Stimulated activated CD8-positive, alpha-beta memory T cell treated with anti-CD3 and anti-CD28 coated beads, Interleukin-12 subunit alpha, Interleukin-12 subunit beta, amount 100 ng/mL, for 24 hours (primary cell): ENCODE results near the gene CTNNBL1.
"Not testable (repeated sequence)": the region's sequence is repeated elsewhere in the genome, so short reads cannot be mapped to it uniquely, and the experiment has no call there.

Source experiments
- DNase-seq: peaks from one replicate; pipeline ENCODE4 v3.0.0-alpha.2; 2020; ENCODE audit errors: extremely low read depth

CTNNBL1 gene

DNA sequence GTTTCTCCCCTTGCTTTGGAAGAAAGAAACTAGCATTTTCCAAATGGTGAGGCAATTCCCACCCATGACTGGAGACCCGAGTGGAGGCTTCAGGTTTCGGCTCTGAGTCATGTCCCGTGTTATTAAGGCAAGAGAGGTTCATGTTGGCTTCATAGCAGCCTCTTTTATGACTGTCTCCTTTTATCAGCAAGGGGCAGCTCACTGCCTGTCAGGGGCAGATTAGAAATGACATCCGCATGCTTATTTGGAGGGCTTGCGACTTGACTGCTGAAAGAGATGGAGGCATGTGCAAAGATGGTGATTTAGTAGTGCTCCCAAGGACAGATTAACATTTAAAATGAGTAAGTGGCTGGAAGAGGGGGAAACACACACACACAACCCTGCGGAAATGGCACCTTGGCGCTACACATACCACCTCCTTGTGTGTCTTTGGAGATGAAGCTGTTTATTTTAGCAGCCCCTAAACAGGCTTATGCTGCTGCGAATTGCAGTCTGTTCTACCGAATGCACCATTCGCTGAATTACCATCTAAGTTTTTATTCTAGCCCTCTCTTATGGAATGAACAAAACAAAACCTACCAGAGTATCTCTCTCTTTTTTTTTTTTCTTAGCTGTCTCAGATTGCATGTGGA is 157.0 kb downstream of the CTNNBL1 start:
- no peak for DNase-seq

DNA sequence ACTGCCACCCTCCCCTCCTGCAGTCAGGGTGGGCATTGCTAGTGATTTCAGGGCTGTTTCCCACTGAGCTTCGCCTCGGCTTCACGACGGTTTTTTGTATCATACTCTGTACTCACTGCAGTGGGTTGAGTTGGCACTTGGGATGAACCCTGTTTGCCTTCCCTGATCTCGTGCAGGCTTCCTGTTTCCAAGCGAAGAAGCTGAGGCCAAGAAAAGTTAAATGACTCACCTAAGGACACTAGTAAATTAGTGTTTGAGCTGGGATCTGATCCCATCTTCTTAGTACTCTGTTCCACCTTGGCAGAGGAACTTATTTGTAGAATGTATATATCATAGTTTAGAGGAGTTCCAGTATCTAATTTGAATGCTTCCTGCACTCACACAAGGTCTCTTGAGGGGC is 158.8 kb downstream of the CTNNBL1 start:
- DNase-seq: no peak

DNA sequence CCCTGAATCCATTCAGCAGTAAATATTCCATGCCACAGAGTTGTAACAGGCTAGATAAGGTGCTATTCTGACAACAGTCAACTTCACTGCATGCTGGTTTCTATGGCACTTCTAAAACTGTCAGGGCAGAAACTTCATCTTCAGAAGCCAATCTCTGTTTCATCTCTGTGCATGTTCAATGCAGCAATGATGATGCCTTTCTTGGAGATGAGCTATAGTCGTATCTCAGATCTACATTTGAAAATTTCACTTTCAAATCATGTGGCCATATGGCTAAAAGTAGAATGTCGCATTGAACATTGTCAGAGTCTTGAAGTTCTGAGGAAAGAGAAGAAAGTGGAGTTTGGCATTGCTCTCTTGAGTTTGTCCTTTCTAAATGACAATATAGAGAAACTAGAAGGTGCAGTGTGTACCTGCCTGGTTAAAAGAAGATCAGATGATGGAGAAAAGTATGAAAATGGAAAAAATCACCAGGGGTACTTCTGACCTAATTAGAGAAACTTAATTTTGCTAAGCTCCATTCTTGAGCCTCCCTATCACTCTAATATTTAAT is 160.1 kb downstream of the CTNNBL1 start:
- DNase-seq: no peak

DNA sequence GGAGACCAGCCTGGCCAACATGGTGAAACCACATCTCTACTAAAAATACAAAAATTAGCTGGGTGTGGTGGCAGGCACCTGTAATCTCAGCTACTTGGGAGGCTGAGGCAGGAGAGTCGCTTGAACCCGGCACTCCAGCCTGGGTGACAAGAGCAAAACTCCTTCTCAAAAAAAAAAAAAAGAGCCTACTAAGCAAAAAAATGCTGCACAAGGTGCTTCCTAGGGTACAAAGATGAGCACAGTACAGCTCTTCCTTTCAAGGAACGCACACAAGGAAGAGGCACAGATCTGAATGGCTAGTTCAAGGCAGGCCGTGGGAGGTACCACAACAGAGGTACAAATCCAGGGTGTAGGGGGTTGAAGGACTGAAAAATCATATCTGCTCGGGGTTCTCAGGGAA is 162.2 kb downstream of the CTNNBL1 start:
- DNase-seq: not testable (repeated sequence)

DNA sequence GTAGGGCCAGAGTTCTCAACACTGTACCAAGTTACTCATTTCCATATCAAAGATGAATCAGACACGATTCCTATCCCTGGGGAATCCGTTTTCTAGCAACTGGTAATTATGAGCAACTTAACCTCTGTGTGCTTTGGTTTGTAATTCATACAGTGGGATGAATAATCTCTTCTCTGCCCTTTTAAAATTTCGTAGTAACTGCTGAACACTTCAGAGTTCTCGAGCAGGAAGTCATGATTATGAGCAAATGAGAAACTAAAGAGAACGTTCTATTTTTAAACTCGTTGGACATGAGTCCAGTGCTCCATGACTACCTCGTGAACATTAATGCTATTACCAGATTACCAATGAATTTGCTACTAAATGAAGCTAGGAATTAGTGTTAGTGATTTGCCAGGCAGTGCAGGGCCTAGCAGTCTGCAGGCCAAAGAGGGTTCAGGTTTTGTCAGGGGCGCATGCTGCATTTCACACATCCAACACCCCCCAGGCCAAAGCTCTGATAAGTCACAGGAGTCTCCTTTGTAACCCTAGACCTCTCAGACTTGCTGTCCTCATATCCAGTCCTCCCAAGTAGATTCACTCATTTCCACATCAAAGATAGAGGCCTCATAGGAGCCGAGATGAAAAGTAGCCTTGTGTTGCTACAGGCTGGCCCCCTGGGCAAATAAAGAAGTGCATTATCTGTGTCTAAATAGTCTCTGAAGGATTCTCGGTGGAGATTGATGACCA is 163.3 kb downstream of the CTNNBL1 start:
- no peak for DNase-seq

DNA sequence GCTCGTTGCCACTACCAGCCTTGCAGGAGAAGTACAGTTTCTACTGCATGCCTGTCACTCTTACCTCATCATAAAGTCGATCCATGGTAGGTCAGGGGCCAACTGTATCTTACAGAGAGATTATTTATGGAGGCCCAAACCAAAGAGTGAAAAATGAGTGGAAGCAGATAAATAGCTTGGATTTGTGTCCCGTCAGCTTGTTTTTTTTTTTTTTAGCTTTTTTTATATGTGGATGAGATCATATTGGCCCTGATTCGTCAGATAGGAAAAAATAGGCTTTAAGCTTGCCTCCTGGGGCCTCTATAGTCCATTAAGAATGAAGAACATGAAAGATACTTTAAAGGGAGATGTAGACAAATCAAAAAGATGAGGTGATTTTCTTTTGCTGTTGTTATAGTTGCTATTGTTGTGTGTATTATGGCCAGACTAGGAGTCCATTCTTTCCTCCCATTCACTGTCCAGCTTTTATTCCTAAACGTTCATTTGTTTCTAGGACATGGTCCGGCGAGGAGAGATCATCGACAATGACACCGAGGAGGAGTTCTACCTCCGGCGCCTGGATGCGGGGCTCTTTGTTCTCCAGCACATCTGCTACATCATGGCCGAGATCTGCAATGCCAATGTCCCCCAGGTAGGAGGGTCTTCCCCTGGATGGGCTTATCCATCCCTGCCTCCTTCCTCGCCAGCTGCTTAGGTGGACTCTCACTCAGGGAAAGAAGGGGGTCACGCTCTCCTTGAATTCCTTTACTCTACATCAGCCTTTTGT is 165.8 kb downstream of the CTNNBL1 start:
- no peak for DNase-seq

DNA sequence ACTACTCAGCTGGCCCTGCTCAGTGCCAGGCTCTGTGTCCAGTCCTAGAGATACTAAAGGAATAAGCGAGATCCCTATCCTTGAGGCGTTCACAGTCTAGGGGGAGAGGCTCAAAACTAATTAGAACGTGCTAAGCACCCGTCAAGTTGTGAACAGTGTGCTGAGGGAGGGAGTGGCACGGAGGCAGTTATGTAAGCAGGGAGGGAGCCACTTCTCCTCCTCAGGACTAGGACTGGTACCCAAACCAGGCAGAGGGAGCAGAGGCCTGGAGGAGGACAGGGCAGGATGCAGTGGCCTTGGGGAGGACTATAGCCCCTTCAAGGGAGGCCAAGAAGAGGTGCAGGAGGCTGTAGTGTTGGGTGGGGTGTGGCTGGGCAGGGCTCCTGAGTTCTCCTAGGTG is 169.5 kb downstream of the CTNNBL1 start:
- no peak for DNase-seq

DNA sequence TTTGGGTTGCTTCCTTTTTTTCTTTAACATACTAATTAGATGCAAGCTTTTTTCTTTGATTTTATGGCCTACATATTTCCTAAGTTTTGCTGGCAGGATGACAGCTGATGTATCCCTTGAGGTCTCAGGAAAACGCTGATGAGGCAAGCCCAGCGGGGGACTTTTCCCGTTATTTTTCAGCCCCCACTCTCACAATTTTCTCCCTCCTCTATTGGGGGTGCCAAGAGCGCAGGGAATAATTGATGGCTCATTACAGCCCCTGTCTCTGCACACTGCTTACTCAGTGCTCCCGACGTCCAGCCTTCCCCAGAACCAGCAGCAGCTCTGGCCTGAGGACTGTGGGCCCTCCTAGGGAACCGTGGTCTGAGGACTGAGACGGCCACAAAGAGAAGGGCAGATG is 170.5 kb downstream of the CTNNBL1 start:
- no peak for DNase-seq

DNA sequence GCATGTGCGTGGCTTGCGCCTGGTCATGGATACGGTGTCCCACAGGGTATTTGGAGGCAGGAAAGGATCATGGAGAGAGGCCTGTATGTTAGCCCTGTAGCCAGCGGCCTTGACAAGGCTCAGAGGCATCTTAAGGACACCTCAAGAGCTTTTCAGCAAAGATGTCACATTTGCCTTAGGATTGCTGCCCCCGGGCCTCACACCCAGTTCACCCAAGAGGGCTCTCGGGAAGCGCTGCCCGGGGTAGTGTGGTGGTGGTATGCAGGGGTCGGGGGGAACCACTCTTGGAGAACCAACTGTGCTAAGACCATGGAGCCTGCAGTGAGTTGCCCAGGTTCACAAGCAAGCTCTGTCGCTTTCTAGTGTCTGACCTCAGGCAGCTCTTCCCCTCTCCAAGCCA is 172.2 kb downstream of the CTNNBL1 start:
- no peak for DNase-seq

DNA sequence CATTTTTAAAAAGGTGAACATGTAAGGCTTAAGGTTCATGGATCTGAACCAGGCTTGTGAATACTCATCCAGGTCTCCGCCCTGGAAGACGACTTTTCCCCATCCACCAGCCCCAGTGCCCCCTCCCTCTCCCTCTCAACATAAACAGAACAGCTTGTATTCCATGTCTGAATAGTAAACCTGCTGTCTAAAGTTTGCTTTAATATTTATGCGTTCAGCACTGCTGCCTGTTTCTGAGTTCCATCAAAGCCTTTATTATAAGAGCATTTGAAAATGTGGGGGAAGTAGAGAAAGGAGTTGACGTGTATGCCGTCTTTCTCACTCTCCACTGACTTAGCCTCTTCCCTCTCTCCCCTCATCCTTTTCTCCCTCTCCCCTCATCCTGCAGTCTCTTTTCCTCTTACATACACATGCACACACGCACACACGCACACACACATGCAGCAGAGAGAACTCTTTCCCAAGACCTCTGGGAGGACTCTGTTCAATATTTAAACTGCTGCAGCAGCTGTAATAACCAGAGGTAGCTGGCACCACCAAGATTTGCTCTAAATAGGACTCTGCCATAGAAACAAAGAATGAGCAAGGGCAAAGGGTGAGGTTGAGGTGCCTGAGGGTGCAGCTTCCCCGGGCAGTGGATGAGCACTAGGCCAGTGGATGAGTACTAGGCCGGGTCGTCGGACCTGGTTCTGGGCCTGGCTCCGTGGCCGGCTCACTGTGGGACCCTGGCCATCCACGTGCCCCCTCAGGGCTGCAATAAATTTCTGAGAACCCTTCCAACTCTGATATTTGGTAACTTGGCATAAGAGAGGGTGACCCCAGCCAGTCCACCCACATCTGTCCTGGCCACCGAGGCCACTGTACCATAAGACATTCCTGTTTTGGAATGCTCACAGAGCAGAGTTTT is 173.7 kb downstream of the CTNNBL1 start:
- no peak for DNase-seq

DNA sequence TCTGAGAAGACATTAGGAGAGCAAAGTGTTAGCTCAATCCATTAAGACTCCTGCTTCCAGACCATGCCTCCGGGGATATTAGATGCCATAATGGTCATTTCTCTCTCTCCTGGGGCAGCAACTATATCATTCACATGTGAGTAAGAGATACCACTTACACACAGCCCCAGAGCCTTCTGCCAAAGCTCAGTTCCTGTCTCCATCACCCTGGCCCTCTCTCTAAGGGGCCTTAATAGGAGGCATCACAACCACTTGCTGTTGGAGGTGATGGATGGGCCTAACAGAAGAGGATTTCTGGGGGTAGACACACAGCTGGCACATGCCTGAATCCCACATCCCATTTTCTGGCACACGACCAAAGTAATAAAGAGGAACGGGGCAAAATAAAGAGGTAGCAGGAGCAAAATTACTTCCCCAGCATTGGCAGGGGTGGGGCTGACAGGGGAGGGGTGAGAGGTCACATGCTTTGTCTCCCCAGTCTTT is 175.1 kb downstream of the CTNNBL1 start:
- no peak for DNase-seq

DNA sequence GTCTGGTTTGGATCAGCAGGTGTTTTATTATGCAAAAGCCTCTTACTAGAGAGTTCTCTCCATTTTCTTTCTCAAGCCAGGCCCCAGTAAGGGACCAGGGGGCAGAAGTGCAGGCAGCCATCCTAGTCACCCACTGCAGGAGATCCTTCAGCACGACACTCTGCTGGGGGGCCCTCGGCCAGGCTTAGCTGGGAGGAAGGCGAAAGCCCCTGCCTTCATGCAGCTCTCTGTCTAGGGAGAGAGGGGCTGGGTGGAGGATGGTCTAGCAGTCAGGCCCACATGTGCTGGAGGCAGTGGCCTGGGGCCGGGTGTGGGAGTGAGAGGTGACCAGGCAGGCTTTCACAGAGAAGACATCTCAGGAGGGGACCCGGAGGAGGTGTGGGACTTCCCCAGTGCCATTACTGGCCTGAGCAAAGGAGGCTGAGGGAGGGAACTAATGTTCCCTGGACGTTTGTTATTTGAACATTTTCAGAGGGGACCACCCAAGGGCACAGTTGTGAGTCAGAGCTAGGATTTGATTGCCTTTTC is 175.6 kb downstream of the CTNNBL1 start:
- DNase-seq: no peak

DNA sequence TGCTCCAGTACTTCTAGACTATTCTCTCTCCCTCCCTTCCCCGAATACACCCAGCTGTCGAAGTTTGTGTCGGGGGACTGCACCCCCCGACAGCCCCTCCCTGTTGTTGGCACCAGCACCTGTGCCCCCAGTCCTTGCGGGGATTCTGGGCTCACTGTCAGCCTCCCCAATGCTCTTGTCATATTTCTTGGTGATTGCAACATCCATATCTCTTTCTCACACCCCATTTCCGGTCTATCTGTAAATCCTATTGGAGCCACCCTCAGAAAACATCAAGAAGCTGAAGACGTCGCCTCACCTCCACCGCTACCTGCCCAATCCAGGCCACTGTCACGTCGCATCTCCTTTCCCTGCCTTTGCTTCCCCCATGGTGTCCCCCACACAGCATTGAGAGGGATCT is 176.5 kb downstream of the CTNNBL1 start:
- no peak for DNase-seq

DNA sequence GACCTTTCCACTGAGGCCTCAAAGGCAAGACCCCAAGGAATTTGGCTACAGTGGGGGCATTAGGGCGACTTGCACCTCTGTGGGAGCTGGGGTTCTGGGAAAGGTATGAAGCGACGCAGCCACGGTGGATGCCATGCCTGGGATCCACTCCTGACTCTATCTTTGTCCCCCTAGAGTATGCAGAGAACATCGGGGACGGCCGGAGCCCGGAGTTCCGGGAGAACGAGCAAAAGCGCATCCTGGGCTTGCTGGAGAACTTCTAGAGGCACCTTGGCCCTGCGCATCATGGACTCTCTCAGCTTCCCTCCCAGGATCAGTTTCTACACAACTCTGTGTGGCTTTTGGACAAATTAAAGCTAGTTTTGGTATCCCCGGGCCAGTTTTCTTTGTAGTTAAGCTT is 177.9 kb downstream of the CTNNBL1 start:
- no peak for DNase-seq

DNA sequence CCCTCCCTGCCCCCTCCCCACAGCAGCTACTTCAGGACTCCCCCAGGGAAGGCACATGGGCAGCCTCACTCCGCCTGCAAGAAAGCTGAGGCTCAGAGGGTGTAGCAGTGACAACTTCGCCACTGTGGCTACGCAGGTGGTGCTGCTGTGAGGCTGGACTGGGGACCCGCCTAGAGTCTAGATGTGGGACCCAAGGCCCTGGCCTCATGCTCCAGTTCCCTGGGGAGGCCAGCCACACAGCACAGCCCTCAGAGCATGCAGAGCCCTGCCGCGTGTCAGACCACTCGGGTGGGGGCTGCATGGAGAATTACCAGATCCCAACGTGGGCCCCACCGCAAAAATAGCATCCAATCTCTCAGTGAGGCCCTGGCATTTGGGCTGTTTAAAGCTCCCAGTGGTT is 178.3 kb downstream of the CTNNBL1 start:
- no peak for DNase-seq

DNA sequence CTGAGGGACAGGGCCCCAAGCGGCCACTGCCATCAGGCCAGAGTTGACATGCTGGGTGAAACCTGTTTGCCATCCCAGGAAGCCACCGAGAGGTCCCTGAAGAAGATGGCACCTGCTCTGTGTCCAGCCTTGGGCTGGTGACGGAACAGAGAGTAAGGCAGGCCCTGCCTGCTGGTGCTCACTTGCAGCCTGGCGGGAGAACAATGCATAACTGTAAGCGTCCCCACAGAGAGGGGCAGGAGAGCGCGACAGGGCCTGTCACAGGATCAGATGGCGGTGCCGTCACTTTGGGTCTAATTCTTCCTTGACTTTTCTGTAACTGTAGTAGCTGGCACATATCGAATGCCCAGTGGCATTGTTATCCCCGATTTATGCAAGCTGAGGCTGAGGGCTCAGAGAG is 180.1 kb downstream of the CTNNBL1 start:
- no peak for DNase-seq

DNA sequence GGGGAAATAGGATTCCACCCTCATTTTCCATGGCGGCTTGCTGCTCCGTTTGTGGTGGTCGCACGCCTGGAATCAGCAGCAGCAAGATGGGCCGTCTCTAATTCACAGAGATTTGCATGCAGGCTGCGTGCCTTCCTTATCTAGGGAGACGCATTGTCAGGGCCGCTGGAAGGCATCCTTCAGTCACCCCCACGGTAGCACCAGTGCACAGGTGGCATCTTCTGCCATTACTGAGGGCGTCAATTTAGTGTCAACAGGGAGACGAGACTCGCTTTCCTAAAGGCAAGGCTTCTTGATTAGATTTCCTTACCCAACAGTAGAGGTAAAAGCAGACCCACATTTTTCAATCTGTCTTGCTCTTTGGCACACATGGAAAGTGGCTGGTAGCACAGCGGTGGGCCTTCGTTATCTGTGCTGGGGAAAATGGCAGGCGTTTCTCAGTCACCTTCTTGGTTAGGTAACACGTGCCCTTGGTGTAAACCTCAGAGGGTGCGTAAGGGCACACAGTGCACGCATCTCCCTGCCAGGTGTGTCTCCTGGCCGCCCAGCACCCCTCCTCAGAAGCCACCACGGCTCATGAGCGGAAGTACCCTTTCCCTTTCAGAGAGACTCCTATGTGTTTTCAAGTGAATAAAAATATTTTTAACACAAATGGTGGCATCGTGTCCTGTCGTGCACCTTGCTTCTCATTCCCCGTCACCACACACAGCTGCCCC is 181.8 kb downstream of the CTNNBL1 start:
- DNase-seq: no peak

DNA sequence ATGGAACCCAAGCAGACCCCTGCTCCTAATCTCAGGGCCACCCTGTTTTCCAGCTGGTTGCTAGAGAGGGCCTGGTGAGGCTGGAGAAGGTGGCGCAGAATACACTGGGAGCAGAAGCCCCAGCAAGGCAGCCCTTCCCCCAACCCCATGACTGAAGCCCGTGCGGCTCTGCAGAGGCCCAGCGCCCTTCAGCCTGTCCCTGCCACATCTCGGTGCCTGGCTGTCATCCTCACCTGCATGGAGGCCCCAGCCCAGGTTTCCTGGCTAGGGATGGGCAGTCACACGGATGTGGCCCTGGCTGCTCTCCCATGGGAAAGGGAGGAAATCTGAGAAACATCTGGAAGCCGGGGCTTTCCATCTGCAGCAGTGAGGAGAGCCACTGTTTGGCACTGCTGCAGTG is 183.0 kb downstream of the CTNNBL1 start:
- no peak for DNase-seq

DNA sequence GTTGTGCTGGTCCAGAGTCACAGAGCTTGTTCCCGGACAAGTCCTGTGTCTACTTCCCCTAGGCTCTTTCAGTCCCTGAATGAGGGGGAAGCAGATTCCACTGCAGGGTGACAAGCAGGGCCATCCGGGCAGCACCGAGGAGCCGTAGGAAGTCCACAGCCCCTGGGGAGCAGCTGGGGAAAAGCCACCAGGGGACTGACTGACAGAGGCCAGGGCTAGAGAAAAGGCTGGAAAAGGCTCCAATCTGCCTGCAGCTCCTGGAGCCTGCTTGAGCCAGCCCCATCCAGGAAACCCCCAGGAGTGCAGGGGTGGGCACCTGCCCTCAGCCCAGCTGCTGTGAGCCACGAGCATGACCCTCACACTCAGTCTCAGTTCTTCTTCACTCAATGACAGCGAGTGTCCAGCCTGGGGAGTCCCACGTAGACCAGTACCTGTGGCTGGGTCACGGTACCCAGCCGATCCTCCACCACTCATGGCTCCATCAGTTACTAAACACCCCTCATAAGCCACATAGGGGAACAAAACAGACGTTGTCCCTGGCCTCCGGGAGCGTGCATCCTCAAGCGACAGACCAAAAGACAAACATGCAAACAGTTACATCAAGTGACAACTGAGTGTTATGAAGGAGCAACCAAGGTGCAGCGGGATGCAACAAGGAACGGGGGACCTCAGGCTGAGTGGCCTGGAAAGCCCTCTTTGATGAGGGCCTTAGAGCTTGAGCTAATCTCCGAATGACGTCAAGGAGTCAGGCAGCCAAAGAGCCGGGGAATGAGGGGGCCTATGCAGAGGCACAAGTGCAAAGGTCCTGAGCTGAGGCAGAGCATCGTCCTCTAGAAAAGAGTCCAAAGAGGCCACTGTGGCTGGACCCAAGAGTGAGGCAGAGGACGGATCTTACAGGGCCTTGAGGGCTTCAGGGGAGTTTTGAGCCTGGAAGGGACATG is 184.3 kb downstream of the CTNNBL1 start:
- DNase-seq: no peak
